SU-DHL-6 (cell line): ENCODE results near the gene CBFA2T2.
"Not testable (repeated sequence)": the region's sequence is repeated elsewhere in the genome, so short reads cannot be mapped to it uniquely, and the experiment has no call there.

ENCODE experiments used
- H2AFZ ChIP-seq: fragments of 200-600 bp; sonication (generic); 2 replicates; pipeline ENCODE4 v1.6.1; 2014; ENCODE audit warnings: low read depth, mild to moderate bottlenecking, moderate library complexity, mixed read lengths, antibody characterized with exemption, low read length; ENCODE audit not compliant: severe bottlenecking
- H3F3A ChIP-seq: fragments of 200-600 bp; shearing (Covaris generic); 2 replicates; pipeline ENCODE4 v1.6.0; 2016; ENCODE audit warnings: antibody characterized with exemption, mild to moderate bottlenecking; ENCODE audit not compliant: insufficient read depth
- H3K27ac ChIP-seq: fragments of 200-600 bp; sonication (generic); 2 replicates; pipeline ENCODE4 v1.5.1; 2016; ENCODE audit warnings: low read depth, mild to moderate bottlenecking, low read length, moderate library complexity, mixed read lengths
- H3K27me3 ChIP-seq: fragments of 200-600 bp; sonication (generic), shearing (Covaris generic); 2 replicates; pipeline ENCODE4 v1.6.0; 2014; ENCODE audit warnings: mild to moderate bottlenecking, low read length
- H3K36me3 ChIP-seq: fragments of 200-600 bp; sonication (generic); 2 replicates; pipeline ENCODE4 v1.6.1; 2014; ENCODE audit warnings: mild to moderate bottlenecking, low read length, mixed read lengths
- H3K4me2 ChIP-seq: fragments of 300-600, 200-600 bp; shearing (Covaris generic), sonication (generic); 2 replicates; pipeline ENCODE4 v1.6.0; 2014; ENCODE audit warnings: low read length, low read depth, mild to moderate bottlenecking; ENCODE audit not compliant: poor library complexity, severe bottlenecking
- H3K4me3 ChIP-seq: fragments of 200-600 bp; sonication (generic); 2 replicates; pipeline ENCODE4 v1.5.1; 2014; ENCODE audit warnings: antibody characterized with exemption, low read length, mild to moderate bottlenecking, mixed read lengths; ENCODE audit not compliant: insufficient read depth, poor library complexity, severe bottlenecking
- H3K79me2 ChIP-seq: fragments of 200-600 bp; sonication (generic); 2 replicates; pipeline ENCODE4 v1.6.1; 2014; ENCODE audit warnings: mild to moderate bottlenecking, low read length, moderate library complexity; ENCODE audit not compliant: insufficient read depth
- H3K9ac ChIP-seq: fragments of 200-600 bp; sonication (generic); 2 replicates; pipeline ENCODE4 v1.7.0; 2014; ENCODE audit warnings: mild to moderate bottlenecking, low read length
- H3K9me2 ChIP-seq: fragments of 200-600 bp; sonication (generic); replicated peaks from 2 replicates; pipeline ENCODE4 v1.6.1; 2014; ENCODE audit warnings: low read length; ENCODE audit not compliant: insufficient read depth
- H3K9me3 ChIP-seq: fragments of 200-600 bp; sonication (generic); 2 replicates; pipeline ENCODE4 v1.6.1; 2014; ENCODE audit warnings: low read length, mixed read lengths; ENCODE audit not compliant: insufficient read depth
- H4K20me1 ChIP-seq: fragments of 200-600 bp; sonication (generic); 2 replicates; pipeline ENCODE4 v1.6.1; 2014; ENCODE audit warnings: low read depth, mild to moderate bottlenecking, antibody characterized with exemption, low read length, moderate library complexity, mixed read lengths
- CTCF ChIP-seq: fragments of 200-600 bp; sonication (generic); IDR thresholded peaks from one replicate; pipeline ENCODE4 v1.5.1; 2017; ENCODE audit warnings: antibody characterized with exemption, mild to moderate bottlenecking, low read length, moderate library complexity; ENCODE audit not compliant: insufficient read depth, poor library complexity, severe bottlenecking
- EZH2phosphoT487 ChIP-seq: fragments of 200-600 bp; sonication (generic), shearing (Covaris generic); conservative IDR thresholded peaks from 2 replicates; pipeline ENCODE4 v1.6.1; 2018; ENCODE audit warnings: mild to moderate bottlenecking, antibody characterized with exemption, low read length, moderate library complexity, mixed read lengths

Gene CBFA2T2

GRCh38 chr20:33569802-33570391 is 80.0 kb downstream of the CBFA2T2 start:
- Histone ChIP-seq H3F3A (no peaks in the 10 kb centered on the region), H3K9me2 (no peaks in the 10 kb centered on the region), H3K27ac (no peak overlapping the region), H4K20me1 (no peaks in the 10 kb centered on the region; the same call in 1 of the 2 replicates), H3K79me2 (no peaks in the 10 kb centered on the region), H3K4me2 (no peak overlapping the region), H3K9me3 (no peaks in the 10 kb centered on the region), H3K4me3 (no peak overlapping the region), H2AFZ (no peak overlapping the region), H3K36me3 (no peaks in the 10 kb centered on the region), H3K9ac (no peak overlapping the region), H3K27me3 (no peaks in the 10 kb centered on the region)
- TF ChIP-seq CTCF (no peak), EZH2phosphoT487 (no peak)

GRCh38 chr20:33570743-33571142 is 80.8 kb downstream of the CBFA2T2 start:
- H3K9me2 ChIP-seq, result no peaks in the 10 kb centered on the region
- no peak overlapping the region for H3K27ac ChIP-seq
- H2AFZ ChIP-seq, result no peak overlapping the region
- H3K79me2 ChIP-seq, result no peaks in the 10 kb centered on the region
- H3K4me3 ChIP-seq, result no peak overlapping the region
- no peak overlapping the region for H3K4me2 ChIP-seq
- H3F3A ChIP-seq, result no peaks in the 10 kb centered on the region
- no peak for TF ChIP-seq CTCF
- TF ChIP-seq EZH2phosphoT487, result no peak
- H3K9me3 ChIP-seq, result no peaks in the 10 kb centered on the region
- H3K36me3 ChIP-seq, result no peaks in the 10 kb centered on the region
- no peak overlapping the region for H3K9ac ChIP-seq
- no peaks in the 10 kb centered on the region for H3K27me3 ChIP-seq
- no peaks in the 10 kb centered on the region; the same call in 1 of the 2 replicates for H4K20me1 ChIP-seq

GRCh38 chr20:33573268-33573667 is 83.4 kb downstream of the CBFA2T2 start:
- not testable (repeated sequence) for H3K9me2 ChIP-seq, H3K9me3 ChIP-seq, H3K4me3 ChIP-seq, H3K27ac ChIP-seq, H2AFZ ChIP-seq, H3K9ac ChIP-seq, H3F3A ChIP-seq, H4K20me1 ChIP-seq, H3K36me3 ChIP-seq, H3K79me2 ChIP-seq, H3K27me3 ChIP-seq, H3K4me2 ChIP-seq

GRCh38 chr20:33575282-33575681 is 85.4 kb downstream of the CBFA2T2 start:
- Histone ChIP-seq H3K9ac (no peak overlapping the region), H3K4me2 (no peak overlapping the region), H3K79me2 (no peaks in the 10 kb centered on the region), H3F3A (no peaks in the 10 kb centered on the region), H4K20me1 (no peaks in the 10 kb centered on the region), H3K27me3 (no peaks in the 10 kb centered on the region), H3K4me3 (no peak overlapping the region), H3K36me3 (no peaks in the 10 kb centered on the region), H3K9me2 (no peaks in the 10 kb centered on the region), H2AFZ (no peak overlapping the region), H3K9me3 (no peaks in the 10 kb centered on the region), H3K27ac (no peak overlapping the region)
- TF ChIP-seq EZH2phosphoT487, result no peak
- TF ChIP-seq CTCF, result no peak
